HEK293 (cell line): ENCODE results near the gene TMC3.

Experiments
- CTCF ChIA-PET: fragments of 350-600 bp; formaldehyde crosslinking; extraction: SDS; loops from one replicate; lab custom pipeline; 2021; ENCODE audit warnings: antibody characterized with exemption; lab: Yijun Ruan, JAX
- POLR2A ChIA-PET: fragments of 300-600 bp; formaldehyde crosslinking; extraction: SDS; loops from one replicate; lab custom pipeline; 2020; ENCODE audit warnings: antibody characterized with exemption, inconsistent platforms; lab: Yijun Ruan, JAX
- H3K27ac ChIP-seq: fragments of 200-500 bp; sonication (Bioruptor generic); 2 replicates; pipeline ENCODE4 v1.5.1; 2014; ENCODE audit warnings: low read depth, low read length, control low read depth, inconsistent platforms; ENCODE audit errors: extremely low read depth
- H3K36me3 ChIP-seq, 2 experiments: fragments of 200-500 bp in 1 of 2; sonication (Bioruptor generic) in 1 of 2; 1 replicate in 1 of 2; 2 replicates in 1 of 2; pipeline ENCODE4 v1.5.1; 2014 to 2017; ENCODE audit warnings: inconsistent platforms in 2 of 2, low read length in 2 of 2; ENCODE audit not compliant: control insufficient read depth in 2 of 2, insufficient read depth in 1 of 2
- H3K4me1 ChIP-seq: fragments of 200-500 bp; sonication (Bioruptor generic); 2 replicates; pipeline ENCODE4 v1.5.1; 2014; ENCODE audit warnings: mild to moderate bottlenecking, low read length, inconsistent platforms; ENCODE audit not compliant: control insufficient read depth, insufficient read depth
- H3K4me3 ChIP-seq: 2 replicates; pipeline ENCODE4 v1.5.1; 2011; ENCODE audit warnings: low read depth, mild to moderate bottlenecking, control low read depth, low read length, moderate library complexity
- H3K9me3 ChIP-seq: fragments of 200-500 bp; sonication (Bioruptor generic); 2 replicates; pipeline ENCODE4 v1.5.1; 2014; ENCODE audit warnings: low read depth, low read length, inconsistent platforms; ENCODE audit not compliant: control insufficient read depth, insufficient read depth
- GFI1B ChIP-seq: fragments of 450-650 bp; formaldehyde crosslinking; IDR thresholded peaks from 2 replicates; pipeline ENCODE4 v1.5.1; 2016; ENCODE audit warnings: missing biosample characterization, missing genetic modification characterization
- KLF1 ChIP-seq: fragments of 450-650 bp; formaldehyde crosslinking; IDR thresholded peaks from 2 replicates; pipeline ENCODE4 v1.5.1; 2016; ENCODE audit warnings: missing biosample characterization, missing genetic modification characterization
- KLF10 ChIP-seq: fragments of 450-650 bp; IDR thresholded peaks from 2 replicates; pipeline ENCODE4 v1.5.1; 2018; ENCODE audit warnings: missing biosample characterization, mild to moderate bottlenecking, missing genetic modification characterization
- MZF1 ChIP-seq: fragments of 450-650 bp; formaldehyde crosslinking; IDR thresholded peaks from 2 replicates; pipeline ENCODE4 v1.5.1; 2017; ENCODE audit warnings: missing biosample characterization, missing genetic modification characterization, borderline replicate concordance
- OVOL3 ChIP-seq: fragments of 450-650 bp; formaldehyde crosslinking; IDR thresholded peaks from 2 replicates; pipeline ENCODE4 v1.5.1; 2016; ENCODE audit warnings: missing biosample characterization, missing genetic modification characterization
- SCRT2 ChIP-seq: fragments of 450-650 bp; formaldehyde crosslinking; IDR thresholded peaks from 2 replicates; pipeline ENCODE4 v1.5.1; 2016; ENCODE audit warnings: missing biosample characterization, missing genetic modification characterization
- SP7 ChIP-seq: fragments of 450-650 bp; formaldehyde crosslinking; IDR thresholded peaks from 2 replicates; pipeline ENCODE4 v1.5.1; 2016; ENCODE audit warnings: missing biosample characterization, missing genetic modification characterization
- YY1 ChIP-seq: fragments of 450-650 bp; formaldehyde crosslinking; IDR thresholded peaks from 2 replicates; pipeline ENCODE4 v1.5.1; 2018; ENCODE audit warnings: missing biosample characterization, missing genetic modification characterization
- YY2 ChIP-seq: fragments of 450-650 bp; formaldehyde crosslinking; IDR thresholded peaks from 2 replicates; pipeline ENCODE4 v1.5.1; 2016; ENCODE audit warnings: missing biosample characterization, missing genetic modification characterization
- ZBTB7A ChIP-seq: fragments of 450-650 bp; formaldehyde crosslinking; IDR thresholded peaks from 2 replicates; pipeline ENCODE4 v1.5.1; 2016; ENCODE audit warnings: low read depth, missing biosample characterization, missing genetic modification characterization
- ZFP37 ChIP-seq: fragments of 450-650 bp; formaldehyde crosslinking; IDR thresholded peaks from 2 replicates; pipeline ENCODE4 v1.5.1; 2016; ENCODE audit warnings: missing biosample characterization, missing genetic modification characterization
- ZFP41 ChIP-seq: fragments of 450-650 bp; formaldehyde crosslinking; IDR thresholded peaks from 2 replicates; pipeline ENCODE4 v1.5.1; 2016; ENCODE audit warnings: missing biosample characterization, missing genetic modification characterization, borderline replicate concordance
- ZIC2 ChIP-seq: fragments of 450-650 bp; formaldehyde crosslinking; IDR thresholded peaks from 2 replicates; pipeline ENCODE4 v1.5.1; 2016; ENCODE audit warnings: missing biosample characterization, missing genetic modification characterization
- ZNF10 ChIP-seq: fragments of 450-650 bp; formaldehyde crosslinking; IDR thresholded peaks from 2 replicates; pipeline ENCODE4 v1.5.1; 2017; ENCODE audit warnings: missing biosample characterization, missing genetic modification characterization
- ZNF174 ChIP-seq: fragments of 450-650 bp; formaldehyde crosslinking; IDR thresholded peaks from 2 replicates; pipeline ENCODE4 v1.5.0; 2017; ENCODE audit warnings: missing biosample characterization, mild to moderate bottlenecking, missing genetic modification characterization
- ZNF2 ChIP-seq: fragments of 450-650 bp; formaldehyde crosslinking; IDR thresholded peaks from 2 replicates; pipeline ENCODE4 v1.5.1; 2016; ENCODE audit warnings: missing biosample characterization, missing genetic modification characterization
- ZNF211 ChIP-seq: fragments of 450-650 bp; formaldehyde crosslinking; IDR thresholded peaks from 2 replicates; pipeline ENCODE4 v1.5.1; 2016; ENCODE audit warnings: low read depth, missing biosample characterization, missing genetic modification characterization
- ZNF221 ChIP-seq: fragments of 450-650 bp; formaldehyde crosslinking; IDR thresholded peaks from 2 replicates; pipeline ENCODE4 v1.5.1; 2017; ENCODE audit warnings: missing biosample characterization, missing genetic modification characterization, borderline replicate concordance
- ZNF239 ChIP-seq: fragments of 450-650 bp; formaldehyde crosslinking; IDR thresholded peaks from 2 replicates; pipeline ENCODE4 v1.5.1; 2016; ENCODE audit warnings: missing biosample characterization, missing genetic modification characterization
- ZNF391 ChIP-seq: fragments of 450-650 bp; formaldehyde crosslinking; IDR thresholded peaks from 2 replicates; pipeline ENCODE4 v1.5.1; 2016; ENCODE audit warnings: low read depth, missing biosample characterization, missing genetic modification characterization, borderline replicate concordance
- ZNF404 ChIP-seq: fragments of 450-650 bp; formaldehyde crosslinking; IDR thresholded peaks from 2 replicates; pipeline ENCODE4 v1.5.1; 2017; ENCODE audit warnings: missing biosample characterization, missing genetic modification characterization
- ZNF473 ChIP-seq: fragments of 450-650 bp; formaldehyde crosslinking; IDR thresholded peaks from 2 replicates; pipeline ENCODE4 v1.5.1; 2017; ENCODE audit warnings: missing biosample characterization, missing genetic modification characterization
- ZNF510 ChIP-seq: fragments of 450-650 bp; formaldehyde crosslinking; IDR thresholded peaks from 2 replicates; pipeline ENCODE4 v1.5.1; 2018; ENCODE audit warnings: mild to moderate bottlenecking, missing genetic modification characterization, missing biosample characterization; ENCODE audit not compliant: insufficient replicate concordance
- ZNF514 ChIP-seq: fragments of 450-650 bp; formaldehyde crosslinking; IDR thresholded peaks from 2 replicates; pipeline ENCODE4 v1.5.1; 2016; ENCODE audit warnings: missing biosample characterization, missing genetic modification characterization
- ZNF558 ChIP-seq: fragments of 450-650 bp; formaldehyde crosslinking; IDR thresholded peaks from 2 replicates; pipeline ENCODE4 v1.5.1; 2016; ENCODE audit warnings: missing biosample characterization, missing genetic modification characterization
- ZNF768 ChIP-seq: fragments of 450-650 bp; formaldehyde crosslinking; IDR thresholded peaks from 2 replicates; pipeline ENCODE4 v1.5.1; 2018; ENCODE audit warnings: missing biosample characterization, mild to moderate bottlenecking, missing genetic modification characterization
- ZNF777 ChIP-seq: fragments of 450-650 bp; formaldehyde crosslinking; IDR thresholded peaks from 2 replicates; pipeline ENCODE4 v1.5.1; 2017; ENCODE audit warnings: missing biosample characterization, missing genetic modification characterization, borderline replicate concordance
- ZNF785 ChIP-seq: fragments of 450-650 bp; formaldehyde crosslinking; IDR thresholded peaks from 2 replicates; pipeline ENCODE4 v1.5.1; 2016; ENCODE audit warnings: missing biosample characterization, missing genetic modification characterization
- TF ChIP-seq, protein P1 (sequence below): fragments of 450-650 bp; formaldehyde crosslinking; IDR thresholded peaks from 2 replicates; pipeline ENCODE4 v1.5.1; 2016; ENCODE audit warnings: missing biosample characterization, missing genetic modification characterization
- TF ChIP-seq, protein P2 (sequence below): fragments of 450-650 bp; formaldehyde crosslinking; IDR thresholded peaks from 2 replicates; pipeline ENCODE4 v1.5.1; 2016; ENCODE audit warnings: missing biosample characterization, missing genetic modification characterization, borderline replicate concordance
- TF ChIP-seq, protein P3 (sequence below): fragments of 450-650 bp; formaldehyde crosslinking; IDR thresholded peaks from 2 replicates; pipeline ENCODE4 v1.5.1; 2017; ENCODE audit warnings: missing biosample characterization, mild to moderate bottlenecking, missing genetic modification characterization, moderate library complexity

TMC3 gene

DNA sequence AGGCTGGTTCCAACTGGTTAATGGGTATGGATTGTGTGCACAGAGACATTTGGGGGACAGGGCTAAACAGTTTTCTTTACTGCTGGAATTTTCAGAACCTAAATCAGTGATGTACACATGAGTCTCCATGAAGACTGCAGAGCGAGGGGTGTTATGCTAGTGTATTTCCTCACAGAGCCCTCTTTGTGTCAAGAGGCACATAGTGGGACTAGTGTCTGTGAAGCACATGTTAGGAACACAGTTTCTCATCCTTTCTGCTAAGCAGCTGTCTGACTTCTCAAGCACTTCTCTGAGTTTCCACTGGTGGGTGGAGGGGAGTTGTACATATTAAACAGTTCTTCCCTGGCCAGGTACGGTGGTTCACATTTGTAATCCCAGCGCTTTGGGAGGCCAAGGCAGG is 40.6 kb downstream of the TMC3 start:
- Histone ChIP-seq H3K36me3 (no peaks in the 10 kb centered on the region), H3K9me3 (no peaks in the 10 kb centered on the region), H3K4me1 (peaks cover 2% of the 10 kb centered on the region; the same call in 1 of the 2 replicates), H3K4me3 (no peak overlapping the region), H3K27ac (no peak overlapping the region)
- ChIA-PET POLR2A (no interaction called here), CTCF (no interaction called here)
- no peak for TF ChIP-seq MZF1
- no peak for TF ChIP-seq ZNF211
- no peak for TF ChIP-seq ZNF10 (tag by site-specific recombination)
- TF ChIP-seq, protein P1, sequence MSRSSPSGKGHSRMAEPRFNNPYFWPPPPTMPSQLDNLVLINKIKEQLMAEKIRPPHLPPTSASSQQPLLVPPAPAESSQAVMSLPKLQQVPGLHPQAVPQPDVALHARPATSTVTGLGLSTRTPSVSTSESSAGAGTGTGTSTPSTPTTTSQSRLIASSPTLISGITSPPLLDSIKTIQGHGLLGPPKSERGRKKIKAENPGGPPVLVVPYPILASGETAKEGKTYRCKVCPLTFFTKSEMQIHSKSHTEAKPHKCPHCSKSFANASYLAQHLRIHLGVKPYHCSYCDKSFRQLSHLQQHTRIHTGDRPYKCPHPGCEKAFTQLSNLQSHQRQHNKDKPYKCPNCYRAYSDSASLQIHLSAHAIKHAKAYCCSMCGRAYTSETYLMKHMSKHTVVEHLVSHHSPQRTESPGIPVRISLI (tag by site-specific recombination), result no peak
- TF ChIP-seq OVOL3, result no peak
- TF ChIP-seq ZNF473, result no peak
- no peak for TF ChIP-seq ZIC2 (tag by site-specific recombination)
- TF ChIP-seq YY2 (tag by site-specific recombination), result no peak
- TF ChIP-seq ZBTB7A (tag by site-specific recombination), result no peak
- TF ChIP-seq, protein P2, sequence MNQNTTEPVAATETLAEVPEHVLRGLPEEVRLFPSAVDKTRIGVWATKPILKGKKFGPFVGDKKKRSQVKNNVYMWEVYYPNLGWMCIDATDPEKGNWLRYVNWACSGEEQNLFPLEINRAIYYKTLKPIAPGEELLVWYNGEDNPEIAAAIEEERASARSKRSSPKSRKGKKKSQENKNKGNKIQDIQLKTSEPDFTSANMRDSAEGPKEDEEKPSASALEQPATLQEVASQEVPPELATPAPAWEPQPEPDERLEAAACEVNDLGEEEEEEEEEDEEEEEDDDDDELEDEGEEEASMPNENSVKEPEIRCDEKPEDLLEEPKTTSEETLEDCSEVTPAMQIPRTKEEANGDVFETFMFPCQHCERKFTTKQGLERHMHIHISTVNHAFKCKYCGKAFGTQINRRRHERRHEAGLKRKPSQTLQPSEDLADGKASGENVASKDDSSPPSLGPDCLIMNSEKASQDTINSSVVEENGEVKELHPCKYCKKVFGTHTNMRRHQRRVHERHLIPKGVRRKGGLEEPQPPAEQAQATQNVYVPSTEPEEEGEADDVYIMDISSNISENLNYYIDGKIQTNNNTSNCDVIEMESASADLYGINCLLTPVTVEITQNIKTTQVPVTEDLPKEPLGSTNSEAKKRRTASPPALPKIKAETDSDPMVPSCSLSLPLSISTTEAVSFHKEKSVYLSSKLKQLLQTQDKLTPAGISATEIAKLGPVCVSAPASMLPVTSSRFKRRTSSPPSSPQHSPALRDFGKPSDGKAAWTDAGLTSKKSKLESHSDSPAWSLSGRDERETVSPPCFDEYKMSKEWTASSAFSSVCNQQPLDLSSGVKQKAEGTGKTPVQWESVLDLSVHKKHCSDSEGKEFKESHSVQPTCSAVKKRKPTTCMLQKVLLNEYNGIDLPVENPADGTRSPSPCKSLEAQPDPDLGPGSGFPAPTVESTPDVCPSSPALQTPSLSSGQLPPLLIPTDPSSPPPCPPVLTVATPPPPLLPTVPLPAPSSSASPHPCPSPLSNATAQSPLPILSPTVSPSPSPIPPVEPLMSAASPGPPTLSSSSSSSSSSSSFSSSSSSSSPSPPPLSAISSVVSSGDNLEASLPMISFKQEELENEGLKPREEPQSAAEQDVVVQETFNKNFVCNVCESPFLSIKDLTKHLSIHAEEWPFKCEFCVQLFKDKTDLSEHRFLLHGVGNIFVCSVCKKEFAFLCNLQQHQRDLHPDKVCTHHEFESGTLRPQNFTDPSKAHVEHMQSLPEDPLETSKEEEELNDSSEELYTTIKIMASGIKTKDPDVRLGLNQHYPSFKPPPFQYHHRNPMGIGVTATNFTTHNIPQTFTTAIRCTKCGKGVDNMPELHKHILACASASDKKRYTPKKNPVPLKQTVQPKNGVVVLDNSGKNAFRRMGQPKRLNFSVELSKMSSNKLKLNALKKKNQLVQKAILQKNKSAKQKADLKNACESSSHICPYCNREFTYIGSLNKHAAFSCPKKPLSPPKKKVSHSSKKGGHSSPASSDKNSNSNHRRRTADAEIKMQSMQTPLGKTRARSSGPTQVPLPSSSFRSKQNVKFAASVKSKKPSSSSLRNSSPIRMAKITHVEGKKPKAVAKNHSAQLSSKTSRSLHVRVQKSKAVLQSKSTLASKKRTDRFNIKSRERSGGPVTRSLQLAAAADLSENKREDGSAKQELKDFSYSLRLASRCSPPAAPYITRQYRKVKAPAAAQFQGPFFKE (tag by site-specific recombination), result no peak
- no peak for TF ChIP-seq ZNF221 (tag by site-specific recombination)
- TF ChIP-seq, protein P3, sequence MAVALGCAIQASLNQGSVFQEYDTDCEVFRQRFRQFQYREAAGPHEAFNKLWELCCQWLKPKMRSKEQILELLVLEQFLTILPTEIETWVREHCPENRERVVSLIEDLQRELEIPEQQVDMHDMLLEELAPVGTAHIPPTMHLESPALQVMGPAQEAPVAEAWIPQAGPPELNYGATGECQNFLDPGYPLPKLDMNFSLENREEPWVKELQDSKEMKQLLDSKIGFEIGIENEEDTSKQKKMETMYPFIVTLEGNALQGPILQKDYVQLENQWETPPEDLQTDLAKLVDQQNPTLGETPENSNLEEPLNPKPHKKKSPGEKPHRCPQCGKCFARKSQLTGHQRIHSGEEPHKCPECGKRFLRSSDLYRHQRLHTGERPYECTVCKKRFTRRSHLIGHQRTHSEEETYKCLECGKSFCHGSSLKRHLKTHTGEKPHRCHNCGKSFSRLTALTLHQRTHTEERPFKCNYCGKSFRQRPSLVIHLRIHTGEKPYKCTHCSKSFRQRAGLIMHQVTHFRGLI (tag by site-specific recombination), result no peak
- no peak for TF ChIP-seq ZNF404
- TF ChIP-seq YY1 (tag by site-specific recombination), result no peak
- TF ChIP-seq ZFP37 (tag by site-specific recombination), result no peak
- TF ChIP-seq ZNF174, result no peak
- TF ChIP-seq SP7 (tag by site-specific recombination), result no peak
- no peak for TF ChIP-seq ZFP41 (tag by site-specific recombination)

DNA sequence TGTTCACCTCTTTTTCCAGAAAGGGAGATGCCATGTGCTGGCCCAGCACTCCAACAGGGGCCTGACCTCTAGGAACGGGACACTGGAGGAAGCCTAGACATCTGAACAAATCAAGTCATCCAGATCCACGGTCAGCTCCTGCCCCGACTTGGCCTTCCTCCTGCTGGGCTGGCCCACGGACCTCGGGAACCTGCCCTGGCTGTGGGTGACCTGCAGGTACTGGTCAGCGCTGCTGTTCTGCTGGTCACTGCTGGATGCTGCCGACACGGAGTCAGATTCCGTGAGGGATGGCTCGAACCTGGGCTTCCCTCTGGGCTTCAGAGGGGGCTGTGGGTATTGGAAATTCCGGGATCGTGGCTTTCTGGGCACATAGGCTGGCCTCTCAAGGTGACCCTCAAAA is 41.7 kb downstream of the TMC3 start:
- POLR2A ChIA-PET, result interaction anchor here (1.4 kb wide), 1 partner anchor 8 kb away, joined by 4 read pairs; the partner anchor contains the start of gene STARD5
- CTCF ChIA-PET, result interaction anchor here (0.7 kb wide), 1 partner anchor 220 kb away, joined by 3 read pairs; no protein-coding TSS in a partner anchor
- Histone ChIP-seq H3K9me3 (no peaks in the 10 kb centered on the region), H3K36me3 (no peaks in the 10 kb centered on the region), H3K4me3 (no peak overlapping the region), H3K27ac (no peak overlapping the region), H3K4me1 (no peaks in the 10 kb centered on the region)
- TF ChIP-seq ZNF239 (tag by site-specific recombination) (no peak), ZNF768 (tag by site-specific recombination) (no peak), KLF10 (tag by site-specific recombination) (no peak), ZNF514 (tag by site-specific recombination) (no peak), ZNF785 (tag by site-specific recombination) (no peak), ZNF391 (no peak), ZNF777 (tag by site-specific recombination) (no peak), SCRT2 (tag by site-specific recombination) (no peak), KLF1 (no peak), ZNF2 (tag by site-specific recombination) (no peak), ZNF510 (tag by site-specific recombination) (no peak), ZNF558 (no peak), GFI1B (tag by site-specific recombination) (no peak)
